HS-5 (cell line): ENCODE data around the gene BDH1.
"Not testable (repeated sequence)": the region's sequence is repeated elsewhere in the genome, so short reads cannot be mapped to it uniquely, and the experiment has no call there.

Source experiments
- DNase-seq: peaks from one replicate; pipeline ENCODE4 v3.0.0-alpha.2; 2012; ENCODE audit warnings: low read depth

The BDH1 gene

DNA sequence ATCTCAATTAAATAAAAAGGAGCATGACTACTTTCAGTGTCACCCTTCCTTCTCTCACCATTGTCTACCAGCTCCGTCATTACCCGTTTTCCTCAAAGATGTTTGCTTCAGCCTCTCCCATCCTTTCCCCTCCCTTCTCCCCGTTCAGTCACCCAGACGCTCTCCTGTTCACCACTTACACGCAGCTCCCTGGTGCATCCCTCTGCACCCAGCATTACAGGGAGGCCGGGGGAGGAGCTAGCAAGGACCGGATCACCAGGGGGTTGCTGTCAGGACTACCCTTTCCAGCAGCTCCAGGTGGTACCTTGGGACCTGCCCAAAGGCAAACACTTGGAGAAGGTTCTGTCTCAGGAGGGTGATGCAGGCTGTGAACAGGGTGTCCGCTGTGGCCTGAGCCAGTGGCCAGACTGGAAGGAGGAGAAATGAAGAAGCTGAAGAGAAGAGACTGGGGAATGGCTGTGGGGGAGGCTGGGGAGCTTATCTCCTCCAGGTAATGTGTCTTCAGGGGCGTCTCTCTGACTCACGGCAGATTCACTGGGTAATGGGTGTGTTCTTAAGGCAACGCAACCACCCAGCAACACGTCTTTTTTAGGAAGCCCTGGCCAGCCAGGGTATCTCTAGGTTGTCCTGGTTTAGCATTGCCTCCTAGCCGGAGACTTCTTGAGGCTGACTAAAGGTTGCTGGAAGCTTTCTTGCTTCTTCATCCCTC is 21.8 kb upstream of the BDH1 start:
- DNase-seq: no peak

GRCh38 chr3:197576838-197577237 is 21.1 kb upstream of the BDH1 start:
- no peak for DNase-seq

DNA sequence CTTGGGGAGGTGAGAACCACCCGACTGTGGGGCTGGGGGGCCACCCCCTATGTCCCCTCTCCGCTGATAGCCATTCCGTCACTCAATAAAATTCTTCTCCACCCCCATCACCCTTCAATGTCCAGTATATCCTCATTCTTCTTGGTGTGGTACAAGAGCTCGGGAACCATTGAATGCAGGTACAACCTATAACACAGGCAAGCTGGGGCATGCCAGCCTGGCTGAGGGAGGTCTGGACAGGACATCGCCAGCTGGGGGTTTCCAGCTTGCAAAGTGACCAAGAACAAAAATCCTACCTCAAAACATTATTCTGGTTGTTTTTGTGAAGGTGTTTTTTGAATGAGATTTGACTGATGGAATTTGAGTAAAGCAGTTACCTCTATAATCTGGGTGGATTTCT is 19.6 kb upstream of the BDH1 start:
- no peak for DNase-seq

- not testable (repeated sequence) for DNase-seq
Observed at GRCh38 chr3:197574396-197574991, 18.7 kb upstream of the BDH1 start.

GRCh38 chr3:197573048-197573767 is 17.4 kb upstream of the BDH1 start:
- DNase-seq: no peak

DNA sequence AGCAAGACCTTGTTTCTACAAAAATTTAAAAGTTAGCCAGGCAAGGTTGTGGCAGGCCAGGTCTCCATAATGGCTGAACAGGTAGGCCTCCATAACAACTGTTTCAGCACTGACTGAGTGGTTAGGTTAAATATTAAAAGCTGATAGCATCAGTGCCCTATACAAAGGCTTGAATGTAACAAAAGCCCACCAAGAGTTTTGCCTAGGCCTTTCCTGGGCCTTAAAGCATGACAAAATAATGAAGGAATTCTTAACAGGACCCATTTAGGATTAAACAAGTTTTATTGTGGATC is 16.1 kb upstream of the BDH1 start:
- not testable (repeated sequence) for DNase-seq

DNA sequence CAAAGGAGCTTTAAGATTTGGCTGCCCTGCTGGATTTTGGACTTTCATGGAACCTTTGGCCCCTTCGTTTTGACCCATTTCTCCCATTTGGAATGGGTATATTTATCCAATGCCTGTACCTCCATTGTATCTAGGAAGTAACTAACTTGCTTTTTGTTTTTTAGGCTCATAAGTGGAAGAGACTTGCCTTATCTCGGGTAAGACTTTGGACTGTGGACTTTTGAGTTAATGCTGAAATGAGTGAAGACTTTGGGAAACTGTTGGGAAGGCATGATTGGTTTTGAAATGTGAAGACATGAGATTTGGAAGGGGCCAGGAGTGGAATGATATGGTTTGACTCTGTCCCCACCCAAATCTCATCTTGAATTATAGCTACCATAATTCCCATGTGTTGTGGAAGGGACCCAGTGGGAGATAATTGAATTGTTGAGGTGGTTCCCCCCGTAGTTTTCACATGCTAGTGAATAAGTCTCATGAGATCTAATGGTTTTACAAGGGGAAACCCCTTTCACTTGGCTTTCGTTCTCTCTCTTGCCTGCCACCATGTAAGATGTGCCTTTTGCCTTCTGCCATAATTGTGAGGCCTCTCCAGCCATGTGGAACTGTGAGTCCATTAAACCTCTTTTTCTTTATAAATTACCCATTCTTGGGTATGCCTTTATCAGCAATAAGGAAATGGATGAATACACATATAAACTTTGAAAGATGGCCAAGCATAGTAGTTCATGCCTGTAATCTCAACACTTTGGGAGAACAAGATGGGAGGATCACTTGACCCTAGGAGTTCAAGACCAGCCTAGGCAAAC is 15.5 kb upstream of the BDH1 start:
- not testable (repeated sequence) for DNase-seq

DNA sequence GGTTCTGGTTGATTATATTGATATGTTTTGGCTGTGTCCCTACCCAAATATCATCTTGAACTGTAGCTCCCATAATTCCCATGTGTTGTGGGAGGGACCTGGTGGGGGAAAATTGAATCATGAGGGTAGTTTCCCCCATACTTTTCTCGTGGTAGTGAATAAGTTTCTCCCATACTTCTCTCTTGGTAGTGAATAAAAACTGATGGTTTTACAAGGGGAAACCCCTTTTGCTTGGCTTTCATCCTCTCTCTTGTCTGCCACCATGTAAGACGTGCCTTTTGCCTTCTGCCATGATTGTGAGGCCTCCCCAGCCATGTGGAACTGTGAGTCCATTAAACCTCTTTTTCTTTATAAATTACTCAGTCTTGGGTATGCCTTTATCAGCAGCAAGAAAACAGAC is 13.7 kb upstream of the BDH1 start:
- DNase-seq: not testable (repeated sequence)

GRCh38 chr3:197567904-197568681 is 12.3 kb upstream of the BDH1 start:
- no peak for DNase-seq

- not testable (repeated sequence) for DNase-seq
Observed at GRCh38 chr3:197566155-197566554, 10.4 kb upstream of the BDH1 start.

GRCh38 chr3:197564097-197564843 is 8.5 kb upstream of the BDH1 start:
- no peak for DNase-seq

GRCh38 chr3:197562398-197563251 is 6.9 kb upstream of the BDH1 start:
- no peak for DNase-seq

DNA sequence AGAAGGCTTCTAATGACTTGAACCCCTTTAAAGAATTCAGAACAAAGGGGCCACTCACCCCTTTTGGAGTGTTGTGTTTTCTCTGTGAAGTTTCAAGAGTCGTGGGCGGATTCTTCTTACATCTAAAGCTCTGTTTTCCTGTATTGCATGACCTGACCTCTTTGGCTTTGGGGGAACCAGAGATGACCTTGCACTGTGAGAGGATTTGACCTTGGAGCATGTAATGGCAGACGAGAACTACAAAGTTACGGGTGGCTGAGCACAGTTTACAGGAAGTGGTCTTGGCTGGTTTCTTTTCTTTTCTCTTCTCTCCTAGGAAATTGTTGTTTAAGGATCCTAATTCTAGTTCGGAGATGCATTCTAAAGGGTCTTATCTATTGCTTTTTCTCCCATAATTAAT is 6.2 kb upstream of the BDH1 start:
- DNase-seq: no peak

- DNase-seq: no peak
Observed at GRCh38 chr3:197559651-197560050, 3.9 kb upstream of the BDH1 start.

DNA sequence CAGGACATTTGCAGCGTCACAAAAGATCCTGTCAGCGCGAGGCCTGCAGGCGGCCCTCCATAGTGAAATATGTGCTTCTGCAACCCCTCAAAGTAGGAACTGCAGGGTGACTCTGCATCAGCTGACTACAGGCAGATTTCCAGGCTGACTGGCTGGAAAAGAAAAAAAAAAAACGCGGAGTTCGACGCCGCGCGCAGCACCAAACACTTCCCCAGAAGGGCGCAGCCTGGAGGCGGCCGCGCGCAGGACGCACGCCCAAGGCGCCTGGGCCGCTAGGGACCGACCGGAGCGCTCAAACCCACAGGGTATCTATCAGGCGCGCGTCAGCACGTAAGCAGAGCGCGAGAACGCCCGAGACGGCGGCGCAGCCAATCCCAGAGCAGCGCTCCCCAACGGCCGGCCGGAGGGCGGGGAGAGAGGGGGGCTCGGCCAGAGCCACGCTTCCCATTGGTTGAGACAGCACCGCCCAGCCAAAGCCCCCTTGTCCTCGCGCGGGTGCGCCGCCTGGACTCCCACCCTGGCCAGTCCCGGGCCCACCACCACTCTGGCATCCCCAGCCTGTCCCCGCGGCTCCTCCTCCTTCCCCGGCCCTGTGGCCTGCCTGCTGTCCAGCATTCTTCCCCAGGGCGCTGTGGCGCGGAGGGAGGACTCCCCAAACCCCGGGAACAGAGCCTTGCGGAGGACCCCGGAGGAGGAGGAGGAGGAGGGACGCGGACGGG is 1.0 kb downstream of the BDH1 start:
- DNase-seq: peak; percentile 87

- DNase-seq: no peak
Observed at GRCh38 chr3:197554196-197554561, 1.6 kb downstream of the BDH1 start.

GRCh38 chr3:197552198-197552597 is 3.6 kb downstream of the BDH1 start:
- no peak for DNase-seq

- no peak for DNase-seq
Observed at GRCh38 chr3:197550489-197550888, 5.3 kb downstream of the BDH1 start.

DNA sequence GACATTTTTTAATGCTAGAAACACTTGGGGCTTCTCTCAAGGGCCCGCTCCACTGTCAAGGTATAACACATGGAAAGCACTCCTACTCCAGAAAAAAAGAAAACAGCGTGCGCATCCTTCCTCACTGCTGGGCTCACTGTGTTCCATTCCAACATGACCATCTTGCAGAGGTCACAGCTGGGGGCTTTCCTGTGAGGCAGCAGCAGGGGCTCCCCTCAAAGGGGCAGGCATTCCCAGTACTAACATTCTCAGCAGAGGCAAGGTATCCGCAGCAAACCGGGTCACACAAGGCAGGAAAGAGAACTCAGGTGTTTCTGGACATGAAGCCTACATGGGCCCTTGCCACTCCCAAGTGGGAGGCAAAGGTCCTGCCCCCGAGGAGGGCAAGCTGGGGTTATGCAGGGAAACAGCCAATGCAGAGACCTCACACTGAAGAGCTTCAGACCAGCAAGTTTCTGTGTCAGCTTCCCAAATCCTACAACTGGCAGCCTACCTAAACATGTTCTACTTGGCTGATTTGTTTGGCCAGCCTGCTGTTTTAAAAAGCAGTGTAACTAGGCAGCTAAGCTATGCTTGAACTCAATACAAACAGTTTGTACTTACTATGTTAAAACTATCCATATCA is 6.4 kb downstream of the BDH1 start:
- no peak for DNase-seq
